A172 (cell line): Measurements from ENCODE around the gene POLD4. TPM values are rescaled to one million over a fixed set of nuclear protein-coding genes. Genes with fewer than 3 reads are reported as not detected.
"Not testable (repeated sequence)": the region's sequence is repeated elsewhere in the genome, so short reads cannot be mapped to it uniquely, and the experiment has no call there.

Source experiments
- DNase-seq: peaks from one replicate; pipeline ENCODE4 v3.0.0-alpha.2; 2015; ENCODE audit warnings: low spot score
- total RNA-seq: library from RNA; depleted of rRNA; stranded (reverse); fragments of >200 nt; shearing (Covaris generic); gene quantifications from 2 replicates; pipeline ENCODE4 v1.2.3, GENCODE V29; 2014

POLD4 gene
- total RNA-seq, 1 experiment from 2014 or later = 96.0 TPM

GRCh38 chr11:67354075-67355022, 1.0 kb upstream of the POLD4 start:
- peak; percentile 98 for DNase-seq

GRCh38 chr11:67352546-67353316, 615 bp downstream of the POLD4 start:
- no peak for DNase-seq

GRCh38 chr11:67351275-67352005, 1.9 kb downstream of the POLD4 start:
- peak; percentile 75 for DNase-seq

- DNase-seq = no peak
These were observed 3.3 kb downstream of the POLD4 start for GRCh38 chr11:67349928-67350465.

- DNase-seq = no peak
These were observed 3.9 kb downstream of the POLD4 start for GRCh38 chr11:67349457-67349856.

GRCh38 chr11:67349036-67349435, 4.3 kb downstream of the POLD4 start:
- no peak for DNase-seq

- no peak for DNase-seq
These were observed 5.2 kb downstream of the POLD4 start for GRCh38 chr11:67347964-67348749.

- peak; percentile 61 for DNase-seq
These were observed 7.2 kb downstream of the POLD4 start for GRCh38 chr11:67345920-67346819.

- DNase-seq = no peak
These were observed 8.0 kb downstream of the POLD4 start for GRCh38 chr11:67345247-67345919.

- DNase-seq = no peak
These were observed 9.1 kb downstream of the POLD4 start for GRCh38 chr11:67344264-67344663.

- DNase-seq = no peak
These were observed 16.1 kb downstream of the POLD4 start for GRCh38 chr11:67337257-67337656.

- no peak for DNase-seq
These were observed 21.2 kb downstream of the POLD4 start for GRCh38 chr11:67332081-67332691.

GRCh38 chr11:67323526-67323925, 29.8 kb downstream of the POLD4 start:
- DNase-seq = no peak

- no peak for DNase-seq
These were observed 31.3 kb downstream of the POLD4 start for GRCh38 chr11:67322049-67322448.

- DNase-seq = no peak
These were observed 32.0 kb downstream of the POLD4 start for GRCh38 chr11:67321313-67321871.

GRCh38 chr11:67320691-67321090, 32.7 kb downstream of the POLD4 start:
- DNase-seq = no peak

GRCh38 chr11:67320011-67320410, 33.3 kb downstream of the POLD4 start:
- DNase-seq = no peak

- not testable (repeated sequence) for DNase-seq
These were observed 34.5 kb downstream of the POLD4 start for GRCh38 chr11:67318876-67319275.
